Stimulated activated CD4-positive, alpha-beta T cell treated with anti-CD3 and anti-CD28 coated beads, Interleukin-12 subunit alpha, Interleukin-12 subunit beta, amount 100 ng/mL, for 24 hours (primary cell): Measurements from ENCODE around the gene GCHFR.

Source experiments
- DNase-seq, 2 experiments: peaks; one replicate each; pipeline ENCODE4 v3.0.0-alpha.2; 2020; ENCODE audit warnings: low read depth in 2 of 2

The GCHFR gene

DNA sequence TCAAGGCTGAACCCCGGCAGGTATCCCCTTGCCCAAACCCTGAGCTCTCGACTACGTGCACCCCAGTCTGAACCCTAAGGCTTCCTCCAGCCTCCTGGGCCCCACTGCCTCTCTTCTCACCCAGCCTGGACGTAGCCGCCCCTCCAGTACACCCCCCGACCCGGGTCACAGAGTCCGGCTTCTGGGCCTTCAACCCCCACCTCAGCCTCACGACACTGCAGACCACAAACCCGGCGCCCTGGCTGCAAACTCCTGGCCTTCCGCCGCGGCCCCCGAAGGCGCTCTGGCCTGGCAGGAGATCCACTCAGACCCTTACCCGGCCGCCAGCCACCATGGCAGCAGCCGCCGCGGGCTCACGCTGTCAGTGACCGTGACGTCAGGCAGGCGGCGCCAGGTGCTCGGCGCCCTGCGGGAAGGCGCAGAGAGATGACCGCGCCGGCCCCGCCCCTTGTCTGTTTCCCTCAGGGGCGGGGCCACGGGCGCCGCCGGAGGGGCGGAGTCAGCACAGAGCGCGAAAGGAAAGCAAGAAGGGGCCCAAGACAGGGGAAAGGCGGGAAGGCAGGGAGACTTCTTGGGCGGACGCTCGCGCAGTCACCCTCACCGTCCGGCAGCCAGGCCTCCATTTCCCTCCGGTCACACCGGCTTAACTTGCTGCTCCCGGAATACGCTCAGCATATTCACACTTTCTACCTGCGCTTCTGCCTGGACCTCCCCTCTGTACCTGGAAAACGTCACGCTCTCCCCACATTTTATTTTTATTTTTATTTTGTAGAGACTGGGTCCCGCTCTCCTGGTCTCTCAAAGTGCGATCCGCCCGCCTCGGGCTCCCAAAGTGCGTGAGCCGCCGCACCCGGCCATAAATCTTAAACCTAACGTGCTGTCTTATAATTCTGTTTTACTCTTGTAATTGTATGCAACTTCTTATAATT is 8.7 kb upstream of the GCHFR start, which contains the start of gene RMDN3:
RMDN3 (minus strand) TSS at position 372 of the 929 bp plus-strand sequence. CDS start 471 bp downstream, outside the sequence.
- DNase-seq: peak; percentile 84 to 92

DNA sequence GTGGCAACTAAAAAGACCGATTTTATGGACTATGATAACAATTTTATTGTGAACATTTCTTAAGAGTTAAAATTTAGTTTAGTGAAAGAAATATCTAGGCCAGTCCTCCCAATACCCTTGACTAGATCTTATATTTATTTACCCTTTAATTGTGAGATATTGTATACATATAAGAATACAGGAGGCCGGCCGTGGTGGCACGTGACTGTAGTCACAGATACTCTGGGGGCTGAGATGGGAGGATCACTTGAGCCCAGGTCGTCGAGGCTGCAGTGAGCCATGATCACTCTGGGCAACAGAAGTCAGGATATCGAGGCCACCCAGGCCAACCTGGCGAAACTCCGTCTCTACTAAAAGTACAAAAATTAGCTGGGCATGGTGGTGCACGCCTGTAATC is 8.1 kb upstream of the GCHFR start:
- DNase-seq: no peak

DNA sequence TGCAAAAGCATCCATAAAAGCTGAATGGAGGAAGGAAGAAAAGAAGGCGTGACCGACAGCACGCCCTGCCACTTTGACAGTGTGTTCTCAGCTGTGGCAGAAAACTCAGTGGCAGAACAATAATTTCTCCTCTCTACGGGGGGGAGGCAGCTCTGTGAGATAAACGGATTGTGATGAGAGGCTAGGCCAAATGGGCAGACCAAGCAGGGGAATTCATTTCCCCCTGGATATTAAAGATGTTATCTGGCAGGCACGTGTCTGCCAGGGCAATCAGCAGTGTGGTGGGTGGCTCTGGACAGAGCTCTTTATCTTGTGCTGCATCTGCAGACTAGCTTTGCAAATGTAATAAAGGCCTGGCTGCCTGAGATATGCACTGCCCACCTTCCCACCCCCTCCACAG is 6.9 kb upstream of the GCHFR start:
- no peak for DNase-seq

DNA sequence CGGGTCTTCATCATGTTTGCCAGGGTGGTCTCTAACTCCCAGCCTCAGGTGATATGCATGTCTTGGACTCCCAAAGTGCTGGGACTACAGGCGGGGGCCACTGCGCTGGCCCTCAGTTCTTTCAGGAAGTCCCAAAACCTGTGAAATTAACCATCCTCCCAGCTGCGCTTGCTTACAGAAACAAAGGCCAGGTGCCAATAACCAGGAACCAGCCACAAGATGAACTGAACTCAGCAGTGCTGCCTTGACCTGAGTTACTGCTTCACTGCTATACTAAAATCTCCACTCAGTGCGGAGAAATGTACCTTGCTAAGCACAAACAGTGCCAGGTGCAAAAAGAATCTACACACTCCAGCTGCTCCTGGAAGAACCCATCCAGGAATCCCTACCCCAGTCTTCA is 3.9 kb upstream of the GCHFR start:
- DNase-seq: no peak

DNA sequence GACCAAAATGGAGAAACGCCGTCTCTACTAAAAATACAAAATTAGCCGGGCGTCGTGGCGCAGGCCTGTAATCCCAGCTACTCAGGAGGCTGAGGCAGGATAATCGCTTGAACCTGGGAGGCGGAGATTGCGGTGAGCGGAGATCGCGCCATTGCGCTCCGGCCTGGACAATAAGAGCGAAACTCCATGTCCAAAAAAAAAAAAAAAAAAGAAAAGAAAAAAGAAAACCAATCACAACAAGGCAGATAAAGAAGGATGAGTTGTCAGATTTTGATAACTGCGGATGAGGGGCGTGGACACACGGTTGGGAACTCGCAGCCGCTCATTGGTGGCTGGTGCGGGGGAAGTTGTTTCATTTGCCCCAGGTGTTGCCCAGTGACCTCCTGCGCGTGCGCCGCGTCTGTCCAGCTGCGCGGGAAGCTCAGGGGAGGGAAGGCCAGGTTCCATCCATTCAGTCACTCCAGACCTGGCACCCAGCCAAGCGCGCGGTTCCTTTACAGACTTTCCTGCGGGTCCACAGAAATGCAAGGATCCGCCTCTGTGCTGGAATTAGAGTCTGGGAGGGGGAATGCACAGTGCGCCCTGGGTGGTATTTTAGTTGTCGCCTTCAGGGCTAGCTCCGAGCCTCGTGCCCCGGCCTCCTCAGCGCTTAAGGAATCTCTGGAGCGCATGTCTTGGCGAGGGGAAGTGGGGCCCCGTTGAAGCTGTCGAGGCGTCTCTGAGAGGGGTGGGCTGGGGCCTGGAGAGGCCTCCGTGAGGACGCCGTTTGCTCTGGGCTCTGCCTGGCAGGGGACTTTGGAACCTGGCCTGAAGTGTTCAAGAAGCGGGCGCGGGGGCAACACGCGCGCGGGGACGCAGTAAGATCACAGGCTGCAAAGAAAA is 708 bp upstream of the GCHFR start:
- DNase-seq: peak in 1 of 2 experiments; percentile 39

DNA sequence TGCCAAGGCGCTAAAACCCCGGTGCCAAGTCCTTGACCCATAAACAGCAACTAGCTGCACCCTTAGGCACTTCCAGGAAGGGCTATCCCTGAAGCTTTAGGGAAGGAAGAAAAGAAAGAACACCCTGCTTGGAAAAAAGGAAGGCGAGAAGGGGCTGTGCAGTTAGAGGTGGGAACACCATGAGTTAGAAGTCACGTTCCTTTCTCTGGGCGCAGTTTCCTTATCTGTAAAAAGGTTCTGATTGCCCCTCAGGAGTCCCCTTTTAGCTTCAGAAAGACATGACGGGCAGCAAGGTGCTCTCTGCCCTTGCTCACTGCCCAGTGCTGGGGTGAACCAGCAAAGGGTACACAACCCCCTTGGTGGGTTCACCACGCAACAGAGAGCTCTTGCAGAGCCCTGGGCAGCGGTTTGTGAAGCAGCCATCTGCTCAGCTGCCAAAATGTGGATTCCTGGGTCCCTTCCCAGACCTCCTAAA is 798 bp downstream of the GCHFR start:
- DNase-seq: no peak

DNA sequence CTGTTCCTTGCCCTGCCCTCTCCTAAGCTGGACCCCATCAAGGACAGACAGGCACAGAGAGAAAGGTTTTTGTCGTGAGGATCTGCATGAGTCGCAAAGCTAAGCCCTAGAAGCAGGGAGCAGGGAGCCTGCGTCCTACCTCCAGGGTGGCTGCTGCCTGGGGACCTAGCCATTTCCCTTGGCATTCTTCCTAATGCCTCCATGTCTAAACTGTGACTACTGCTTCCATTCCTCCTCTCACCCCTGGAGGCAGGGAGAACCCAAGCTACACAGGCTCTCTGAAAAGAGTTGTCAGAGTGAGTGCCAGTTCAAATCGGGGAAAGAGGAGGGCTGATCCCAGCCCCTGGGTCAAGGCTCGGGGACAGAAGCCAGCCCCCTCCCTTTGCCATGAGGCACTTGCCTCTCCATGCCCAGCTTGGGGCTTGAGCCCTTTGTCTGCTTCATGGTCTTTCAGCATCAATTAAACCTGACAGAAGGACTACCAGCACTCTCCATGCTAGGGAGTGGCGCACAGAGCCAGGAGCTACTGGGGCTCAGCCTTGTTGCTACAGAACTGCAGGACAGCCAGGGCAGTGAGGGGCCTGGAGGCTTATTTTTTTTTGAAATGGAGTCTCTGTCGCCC is 2.4 kb downstream of the GCHFR start:
- DNase-seq: no peak

DNA sequence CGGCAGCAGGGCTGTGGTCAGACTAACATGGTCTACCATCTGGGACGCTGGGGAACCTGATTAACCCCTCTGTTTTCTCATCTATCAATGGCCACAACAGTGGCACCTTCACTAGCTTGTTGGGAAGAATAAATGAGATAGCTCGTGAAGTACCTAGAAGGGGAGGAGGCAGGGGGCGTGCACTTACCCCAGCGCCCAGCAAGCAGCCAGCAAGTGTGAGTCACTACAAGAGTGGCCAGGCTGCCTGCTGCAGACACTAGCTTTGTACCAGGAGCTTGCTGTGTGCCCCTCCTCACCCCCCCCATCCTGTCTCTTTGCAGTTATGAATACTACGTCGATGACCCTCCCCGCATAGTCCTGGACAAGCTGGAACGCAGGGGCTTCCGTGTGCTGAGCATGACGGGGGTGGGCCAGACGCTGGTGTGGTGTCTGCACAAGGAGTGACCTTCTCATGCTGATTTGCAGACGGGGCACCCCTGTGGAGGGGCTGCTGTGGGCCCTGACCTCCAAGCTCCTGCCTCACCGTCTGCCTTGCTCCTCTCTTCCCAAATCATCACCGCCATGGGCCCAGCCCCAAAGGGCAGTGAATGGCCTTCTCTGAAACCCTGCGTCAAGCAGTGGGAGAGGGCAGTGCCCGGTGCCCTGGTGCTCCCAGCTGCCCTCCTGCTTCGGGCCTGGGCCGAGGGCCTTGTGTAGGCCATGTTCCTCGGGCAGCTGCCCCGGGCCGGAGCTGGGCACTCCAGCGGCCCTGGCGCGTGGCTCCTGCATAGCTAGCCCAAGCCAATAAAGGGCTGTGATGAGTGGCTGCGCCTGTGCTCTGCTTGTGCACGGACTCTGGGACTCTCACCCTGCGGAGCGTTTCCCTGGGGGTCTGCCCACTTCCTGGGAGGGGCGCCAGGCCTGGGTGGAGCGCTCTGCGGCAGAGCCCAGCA is 3.3 kb downstream of the GCHFR start:
- no peak for DNase-seq

DNA sequence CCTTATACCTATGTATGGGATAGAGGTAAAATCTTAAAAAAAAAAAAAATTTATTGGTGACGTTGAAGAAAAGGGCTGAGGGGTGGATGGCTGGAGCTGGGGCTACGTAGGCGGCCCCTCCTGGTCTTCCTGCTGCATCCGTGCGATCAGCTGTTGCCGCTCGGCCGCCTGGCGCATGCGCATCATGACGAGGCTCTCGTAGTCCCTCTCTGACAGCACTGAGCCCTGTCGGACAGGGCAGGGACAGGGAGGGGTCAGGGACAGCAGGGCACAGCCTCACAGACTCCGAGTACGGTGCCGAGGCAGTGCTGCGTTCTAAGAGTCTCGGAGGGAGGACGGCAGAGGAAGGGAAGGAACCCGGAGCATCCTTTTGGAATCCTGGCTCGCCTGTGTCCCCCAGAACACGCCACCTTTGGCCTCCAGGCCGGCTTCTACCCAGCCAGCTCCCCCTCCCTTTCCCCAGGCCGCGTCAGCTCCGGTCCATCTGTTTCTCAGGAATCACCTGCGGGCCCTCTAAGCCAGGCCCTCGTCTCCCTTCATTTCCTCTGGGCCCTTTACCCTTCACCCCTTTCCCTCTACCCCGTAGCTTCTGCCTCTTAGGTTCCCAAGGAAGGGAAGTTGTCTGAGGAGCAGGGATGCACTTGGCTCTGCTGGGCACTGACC is 4.1 kb downstream of the GCHFR start:
- DNase-seq: no peak

DNA sequence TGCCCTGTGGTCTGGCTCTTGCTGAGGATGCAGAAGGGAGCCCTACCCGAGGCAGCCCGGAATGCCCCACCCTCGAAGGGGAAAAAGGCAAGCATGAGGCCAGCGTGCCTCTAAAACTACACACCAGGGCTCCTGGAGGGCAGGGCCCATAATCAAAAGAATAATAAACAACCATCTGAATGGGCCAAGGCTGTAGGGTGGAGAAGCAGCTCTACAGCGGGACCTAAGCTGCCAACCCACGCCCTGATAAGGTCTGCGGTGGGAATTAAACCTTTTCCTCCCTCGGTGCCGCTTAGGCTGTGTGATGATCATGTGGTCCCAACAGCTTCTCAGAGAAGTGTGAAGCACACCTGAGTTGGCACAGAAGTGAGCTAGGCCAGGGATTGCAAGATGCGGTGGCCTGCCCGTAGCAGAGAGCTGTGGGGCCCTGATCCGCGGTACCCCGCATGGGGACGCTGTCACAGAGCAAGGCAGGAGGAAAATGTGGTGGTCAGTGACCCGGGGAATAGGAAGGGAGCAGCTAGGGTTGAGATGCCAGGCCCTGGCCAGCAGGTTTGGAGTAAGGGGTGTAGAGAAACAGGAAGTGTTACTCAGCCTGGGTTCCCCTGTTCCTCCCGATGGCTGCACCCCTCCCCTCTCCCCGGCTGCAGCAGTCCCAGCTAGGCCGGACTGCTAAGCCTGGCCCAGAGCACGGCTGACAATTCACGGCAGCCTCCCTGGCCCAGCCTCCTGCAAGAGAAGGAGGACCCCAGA is 4.8 kb downstream of the GCHFR start:
- no peak for DNase-seq

DNA sequence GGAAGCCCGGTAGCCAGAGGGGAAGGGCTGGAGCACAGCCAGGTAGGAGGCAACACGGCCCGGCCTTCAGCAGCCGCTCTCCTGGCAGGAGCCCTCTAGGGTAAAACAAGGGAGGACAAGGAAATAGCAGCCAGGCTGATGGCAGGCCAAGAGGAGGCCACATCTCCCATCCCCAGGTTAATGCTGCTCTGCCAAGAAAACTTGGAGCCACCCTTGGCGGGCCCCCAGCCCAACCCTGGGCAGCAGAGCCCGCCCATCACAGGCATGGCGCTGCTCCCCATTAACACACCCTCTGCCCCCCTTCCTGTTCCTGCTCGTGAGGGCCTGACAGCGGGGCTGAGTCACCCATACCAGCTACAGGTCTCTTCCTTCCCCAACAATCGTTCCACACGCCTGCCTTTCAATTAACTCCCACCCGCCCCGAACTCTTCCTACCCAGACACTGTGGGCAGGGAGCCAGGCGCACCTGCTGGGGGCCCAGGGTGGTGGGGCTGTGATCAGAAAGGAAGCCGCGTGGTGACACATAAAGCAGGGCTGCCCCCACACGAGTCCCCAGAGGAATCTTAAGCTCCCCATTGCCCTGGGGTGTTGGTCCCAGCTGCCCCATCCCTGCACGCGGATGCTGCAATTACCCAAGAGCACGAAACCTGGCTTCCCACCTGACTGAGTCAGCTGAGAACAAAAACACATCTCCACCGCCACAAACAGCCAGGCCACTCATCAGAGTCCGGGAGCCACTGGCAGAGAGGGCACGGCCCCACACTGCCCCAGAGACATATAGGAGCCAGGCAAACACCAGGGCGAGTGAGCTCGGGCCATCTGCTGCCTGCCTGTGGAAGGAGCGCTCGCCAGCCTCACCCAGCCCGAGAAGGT is 5.6 kb downstream of the GCHFR start, which contains the start of gene C15orf62:
C15orf62 (plus strand) TSS at position 707 of the 873 bp plus-strand sequence. CDS start 516 bp downstream, outside the sequence.
- DNase-seq: peak; percentile 45 to 52

DNA sequence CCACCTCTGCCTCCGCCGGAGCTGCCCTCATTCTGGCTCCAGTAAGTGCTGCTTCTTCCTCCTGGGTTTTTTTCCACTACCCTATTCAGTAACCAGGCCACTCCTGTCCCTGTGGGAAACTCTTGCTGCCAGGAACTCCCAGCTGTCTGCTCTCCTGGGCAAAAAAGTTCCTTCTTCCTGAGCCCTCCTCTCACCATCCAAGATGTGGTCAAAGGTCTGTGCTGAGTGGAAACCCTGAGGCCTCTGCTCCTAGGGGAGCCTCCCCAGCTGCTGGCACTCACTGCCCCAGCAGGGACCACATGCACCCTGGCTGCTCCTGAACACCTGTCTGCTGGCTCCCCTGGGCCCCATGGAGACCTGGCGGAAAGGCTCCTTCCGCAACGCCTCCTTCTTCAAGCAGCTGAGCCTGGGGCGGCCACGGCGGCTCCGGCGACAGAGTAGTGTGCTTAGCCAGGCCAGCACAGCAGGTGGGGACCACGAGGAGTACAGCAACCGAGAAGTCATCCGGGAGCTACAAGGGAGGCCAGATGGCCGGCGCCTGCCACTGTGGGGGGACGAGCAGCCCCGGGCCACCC is 6.4 kb downstream of the GCHFR start:
- no peak for DNase-seq

DNA sequence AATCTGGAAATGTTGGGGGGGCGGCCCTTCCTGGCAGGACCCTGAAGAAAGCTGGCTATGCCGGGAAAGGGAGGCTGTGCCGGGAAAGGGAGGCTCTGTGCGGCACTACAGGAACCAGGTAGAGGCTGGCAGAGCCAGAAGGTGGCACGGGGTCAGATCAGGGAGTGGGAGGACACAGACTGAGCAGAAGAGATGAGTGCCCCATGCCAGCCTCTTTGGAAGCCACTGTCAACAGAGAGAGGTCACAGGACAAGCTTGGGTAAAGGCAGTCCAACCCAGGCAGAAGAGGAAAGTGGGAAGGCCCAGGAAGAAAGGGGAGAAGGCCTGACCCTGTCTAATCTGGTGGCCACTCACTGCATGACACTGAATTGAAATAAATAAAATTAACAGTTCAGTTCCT is 7.4 kb downstream of the GCHFR start:
- no peak for DNase-seq

DNA sequence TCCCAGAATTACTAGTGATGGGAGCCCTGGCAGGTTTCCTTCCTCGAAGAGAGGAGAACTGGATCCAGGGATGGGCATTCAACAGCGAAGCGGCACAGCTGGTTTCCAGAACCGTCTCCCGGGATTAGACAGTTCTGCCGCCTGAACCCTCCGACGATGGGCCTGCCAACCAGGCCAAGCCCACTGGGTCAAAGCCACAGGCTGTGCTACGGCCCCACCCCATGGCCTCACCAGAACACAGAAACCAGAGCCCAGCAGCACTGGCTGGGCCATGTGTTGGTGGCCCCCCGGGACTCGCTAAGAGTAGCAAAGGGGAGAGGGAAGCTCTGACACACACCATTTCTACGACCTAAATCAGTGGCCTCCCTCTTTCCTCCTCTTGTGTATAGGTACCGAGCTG is 8.1 kb downstream of the GCHFR start:
- DNase-seq: no peak

DNA sequence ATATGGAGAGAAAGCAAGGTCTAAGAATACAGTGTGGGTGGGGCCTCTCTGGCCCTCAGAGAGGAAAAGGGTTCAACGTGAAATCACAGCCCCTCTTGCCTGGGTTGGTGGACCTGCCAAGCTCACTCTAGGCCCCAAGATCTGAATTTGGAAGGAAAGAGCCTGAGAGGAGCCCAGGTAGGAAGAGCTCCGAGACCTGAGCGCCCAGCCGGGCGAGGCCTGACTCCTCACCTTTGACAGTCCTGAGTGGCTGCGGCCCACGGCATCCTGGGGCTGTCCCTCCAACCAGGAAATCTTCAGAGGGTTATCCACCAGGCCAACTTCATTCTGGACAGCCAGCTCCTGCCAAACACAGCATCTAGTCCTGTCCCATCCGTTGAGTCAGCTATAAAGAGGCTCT is 9.6 kb downstream of the GCHFR start:
- no peak for DNase-seq

DNA sequence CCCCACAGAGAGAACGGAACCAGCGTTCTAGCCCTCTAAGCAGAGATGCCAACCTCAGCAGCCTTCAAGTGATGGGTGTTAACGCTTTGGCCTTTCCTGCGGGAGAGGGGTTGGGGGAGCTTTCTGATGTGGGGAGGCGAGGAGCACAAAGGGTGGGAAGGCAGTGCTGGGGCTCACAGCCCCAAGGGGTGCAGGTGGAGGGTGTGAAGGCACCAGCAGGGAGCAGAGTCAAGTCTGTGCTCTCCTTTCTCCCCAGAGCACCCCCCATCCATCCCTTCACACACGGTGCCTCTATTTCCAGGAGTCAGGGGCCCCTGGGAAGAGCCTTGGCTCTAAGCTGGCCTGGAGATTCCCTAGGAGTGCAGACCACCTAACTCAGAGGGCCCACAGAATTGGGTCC is 10.0 kb downstream of the GCHFR start:
- no peak for DNase-seq

DNA sequence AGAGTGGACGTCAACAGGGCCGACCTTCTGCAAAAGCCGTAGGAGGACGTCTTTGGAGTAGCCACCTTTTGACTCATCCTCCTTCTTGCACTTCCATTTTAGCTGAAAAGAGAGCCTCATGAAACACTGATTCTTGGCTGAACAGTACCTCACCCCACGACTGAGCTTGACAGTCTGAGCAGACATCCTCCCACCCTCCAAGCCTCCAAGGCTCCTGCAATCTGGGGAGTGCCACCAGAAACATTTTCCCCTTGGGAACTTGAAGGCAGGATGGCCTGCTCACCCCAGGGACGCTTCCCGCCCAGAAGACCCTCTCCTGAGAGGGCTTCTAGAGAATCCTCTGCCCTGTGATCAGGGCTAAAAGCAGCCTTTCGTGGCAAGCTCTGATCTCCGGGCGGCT is 11.1 kb downstream of the GCHFR start:
- no peak for DNase-seq
